PFSK-1 (cell line): ENCODE measurements around the gene PCDHA3.
"Not testable (repeated sequence)": the region's sequence is repeated elsewhere in the genome, so short reads cannot be mapped to it uniquely, and the experiment has no call there.

Experiments used
- FOXP2 ChIP-seq: optimal IDR thresholded peaks from 2 replicates; pipeline ENCODE3; 2011; ENCODE audit warnings: borderline replicate concordance, control low read depth, inconsistent platforms; ENCODE audit not compliant: insufficient read depth; ENCODE audit errors: extremely low read length, extremely low read depth
- POLR2AphosphoS5 ChIP-seq: IDR thresholded peaks from 2 replicates; pipeline ENCODE4 v1.6.1; 2012; ENCODE audit warnings: low read depth, mild to moderate bottlenecking, control low read depth, low read length, moderate library complexity
- REST ChIP-seq, 2 experiments: IDR thresholded peaks; 2 replicates each; pipeline versions ENCODE4 v1.6.1 to v1.8.0; 2011 to 2012; ENCODE audit warnings: low read depth in 2 of 2, low read length in 2 of 2, control low read depth in 1 of 2, inconsistent platforms in 1 of 2, mild to moderate bottlenecking in 1 of 2, moderate library complexity in 1 of 2; ENCODE audit not compliant: insufficient read depth in 1 of 2
- SIN3A ChIP-seq: IDR thresholded peaks from 2 replicates; pipeline ENCODE4 v1.6.1; 2012; ENCODE audit warnings: mild to moderate bottlenecking, low read length, moderate library complexity, borderline replicate concordance; ENCODE audit not compliant: insufficient read depth
- TAF1 ChIP-seq: IDR thresholded peaks from 2 replicates; pipeline ENCODE4 v1.6.1; 2012; ENCODE audit warnings: low read length, control low read depth, borderline replicate concordance; ENCODE audit not compliant: insufficient read depth

PCDHA3 gene

GRCh38 chr5:140842798-140843733 is 42.2 kb downstream of the PCDHA3 start:
- TF ChIP-seq SIN3A: no peak
- TF ChIP-seq FOXP2: no peak
- no peak for TF ChIP-seq POLR2AphosphoS5
- TF ChIP-seq REST (IDR thresholded peaks at IDR 0.05; ENCODE audit: insufficient read depth in 1 of 2, low read depth in 2 of 2, low read length in 2 of 2): no peak
- no peak for TF ChIP-seq TAF1

- TF ChIP-seq REST (IDR thresholded peaks at IDR 0.05; ENCODE audit: insufficient read depth in 1 of 2, low read depth in 2 of 2, low read length in 2 of 2); POLR2AphosphoS5; FOXP2: not testable (repeated sequence)
These were observed 47.6 kb downstream of the PCDHA3 start, which contains the start of gene PCDHA9 for GRCh38 chr5:140848139-140849102. PCDHA9 (plus strand) TSS chr5:140848382; CDS start chr5:140848496, 114 bp downstream.
